ENCODE results near the gene LRRC41. TPM values are rescaled to one million over a fixed set of nuclear protein-coding genes. Genes with fewer than 3 reads are reported as not detected.

Gene LRRC41
- total RNA-seq, 2 experiments from 2014 or later: 36.8 to 48.8 TPM

DNA sequence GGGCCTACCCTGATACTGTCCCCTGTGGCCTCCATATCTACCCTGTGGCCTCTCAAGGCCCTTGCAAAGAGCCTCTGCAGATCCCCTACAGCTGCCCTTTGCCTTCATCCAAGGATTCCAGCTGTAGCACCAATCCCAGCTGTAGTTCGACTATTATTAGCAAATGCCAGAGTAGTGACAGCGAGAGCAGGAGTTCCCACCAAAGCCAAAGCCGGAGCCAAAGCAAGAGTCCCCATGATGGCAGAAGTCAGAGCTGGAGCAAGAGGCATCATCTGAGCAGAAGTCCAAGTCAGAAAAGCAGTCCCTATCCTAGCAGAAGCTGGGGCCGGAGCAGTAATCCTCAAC, 39.9 kb upstream of the LRRC41 start:
- Histone ChIP-seq H3K9me2 (ENCODE audit: insufficient read depth, low read length) (no peaks in the 10 kb centered on the region), H3K4me3 (ENCODE audit: low read depth, low read length, poor library complexity, severe bottlenecking) (no peak overlapping the region), H3K4me1 (ENCODE audit: insufficient read depth, low read length, poor library complexity, severe bottlenecking) (peaks cover 22% of the 10 kb centered on the region), H3K36me3 (ENCODE audit: insufficient read depth, low read length) (peaks cover 57% of the 10 kb centered on the region), H4K20me1 (ENCODE audit: insufficient read depth, low read length) (no peaks in the 10 kb centered on the region), H3K27ac (ENCODE audit: low read depth, low read length, poor library complexity, severe bottlenecking) (no peak overlapping the region), H2AFZ (ENCODE audit: low read length) (no peak overlapping the region), H3K9me3 (ENCODE audit: low read length) (no peaks in the 10 kb centered on the region), H3K4me2 (ENCODE audit: low read length) (no peak overlapping the region), H3K79me2 (ENCODE audit: insufficient read depth, low read depth, low read length) (peaks cover 24% of the 10 kb centered on the region; the same call in 1 of the 2 replicates)
- TF ChIP-seq, protein P1, sequence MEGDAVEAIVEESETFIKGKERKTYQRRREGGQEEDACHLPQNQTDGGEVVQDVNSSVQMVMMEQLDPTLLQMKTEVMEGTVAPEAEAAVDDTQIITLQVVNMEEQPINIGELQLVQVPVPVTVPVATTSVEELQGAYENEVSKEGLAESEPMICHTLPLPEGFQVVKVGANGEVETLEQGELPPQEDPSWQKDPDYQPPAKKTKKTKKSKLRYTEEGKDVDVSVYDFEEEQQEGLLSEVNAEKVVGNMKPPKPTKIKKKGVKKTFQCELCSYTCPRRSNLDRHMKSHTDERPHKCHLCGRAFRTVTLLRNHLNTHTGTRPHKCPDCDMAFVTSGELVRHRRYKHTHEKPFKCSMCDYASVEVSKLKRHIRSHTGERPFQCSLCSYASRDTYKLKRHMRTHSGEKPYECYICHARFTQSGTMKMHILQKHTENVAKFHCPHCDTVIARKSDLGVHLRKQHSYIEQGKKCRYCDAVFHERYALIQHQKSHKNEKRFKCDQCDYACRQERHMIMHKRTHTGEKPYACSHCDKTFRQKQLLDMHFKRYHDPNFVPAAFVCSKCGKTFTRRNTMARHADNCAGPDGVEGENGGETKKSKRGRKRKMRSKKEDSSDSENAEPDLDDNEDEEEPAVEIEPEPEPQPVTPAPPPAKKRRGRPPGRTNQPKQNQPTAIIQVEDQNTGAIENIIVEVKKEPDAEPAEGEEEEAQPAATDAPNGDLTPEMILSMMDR (conservative IDR thresholded peaks at IDR 0.05; ENCODE audit: low read length): no peak
- TF ChIP-seq EZH2phosphoT487 (IDR thresholded peaks at IDR 0.05; ENCODE audit: borderline replicate concordance, low read depth, low read length): no peak
- no peak for DNase-seq (ENCODE audit: low spot score)
- intact Hi-C loops (cut with micrococcal nuclease; ENCODE audit: unreplicated experiment): no loop called here
- ChIA-PET CTCF (ENCODE audit: unreplicated experiment) (no interaction called here), POLR2A (interaction anchor here (1.4 kb wide), 1 partner anchor 10 kb away, joined by 5 read pairs; no protein-coding TSS in a partner anchor)
- no TSS peak for BruUV-seq (replicated peaks)

DNA sequence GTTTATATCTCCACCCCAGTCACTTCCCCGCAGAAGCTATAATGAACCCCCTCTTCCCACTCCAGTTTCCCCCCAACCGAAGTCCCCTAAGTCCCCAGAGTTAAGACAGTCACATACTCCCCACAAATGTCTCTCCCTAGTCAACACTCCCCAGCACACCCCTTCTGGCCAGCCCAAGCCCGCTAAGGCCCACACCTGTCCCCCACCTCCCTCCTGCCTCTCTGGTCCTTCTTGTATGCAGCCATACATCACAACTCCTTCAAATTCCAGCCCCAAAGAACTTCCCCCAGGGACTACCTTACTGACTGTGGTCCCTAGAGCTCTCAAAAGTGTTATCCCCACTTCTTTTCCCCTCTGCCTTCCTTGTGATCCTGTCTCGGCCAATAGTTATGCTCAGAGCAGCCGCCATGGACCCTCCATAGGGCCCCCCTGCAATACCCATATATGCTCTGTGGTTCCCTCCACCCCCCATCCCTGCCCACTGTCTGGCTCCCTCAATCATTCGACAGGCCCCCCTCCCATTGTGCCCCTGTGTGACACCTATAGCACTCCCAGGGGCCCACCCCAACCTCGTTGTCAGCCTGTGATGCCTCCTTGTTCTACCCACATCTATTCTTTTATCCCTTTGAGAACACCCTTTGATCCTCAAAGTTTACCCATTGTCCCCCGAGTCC, 39.4 kb upstream of the LRRC41 start:
- Histone ChIP-seq H2AFZ (ENCODE audit: low read length) (no peak overlapping the region), H3K79me2 (ENCODE audit: insufficient read depth, low read depth, low read length) (peaks cover 24% of the 10 kb centered on the region; the same call in 1 of the 2 replicates), H3K9me2 (ENCODE audit: insufficient read depth, low read length) (no peaks in the 10 kb centered on the region), H3K4me2 (ENCODE audit: low read length) (peak overlapping the region; percentile 90; the same call in 1 of the 2 replicates), H4K20me1 (ENCODE audit: insufficient read depth, low read length) (no peaks in the 10 kb centered on the region), H3K4me1 (ENCODE audit: insufficient read depth, low read length, poor library complexity, severe bottlenecking) (peaks cover 22% of the 10 kb centered on the region), H3K4me3 (ENCODE audit: low read depth, low read length, poor library complexity, severe bottlenecking) (no peak overlapping the region), H3K9me3 (ENCODE audit: low read length) (no peaks in the 10 kb centered on the region), H3K27ac (ENCODE audit: low read depth, low read length, poor library complexity, severe bottlenecking) (no peak overlapping the region), H3K36me3 (ENCODE audit: insufficient read depth, low read length) (peaks cover 52% of the 10 kb centered on the region)
- ChIA-PET CTCF (ENCODE audit: unreplicated experiment) (no interaction called here), POLR2A (interaction anchor here (0.7 kb wide), 1 partner anchor 16 kb away, joined by 3 read pairs; no protein-coding TSS in a partner anchor)
- no peak for DNase-seq (ENCODE audit: low spot score)
- intact Hi-C loops (cut with micrococcal nuclease; ENCODE audit: unreplicated experiment): no loop called here
- no peak for TF ChIP-seq EZH2phosphoT487 (IDR thresholded peaks at IDR 0.05; ENCODE audit: borderline replicate concordance, low read depth, low read length)
- TF ChIP-seq, protein P1 (conservative IDR thresholded peaks at IDR 0.05; ENCODE audit: low read length): no peak
- BruUV-seq (replicated peaks): no TSS peak

DNA sequence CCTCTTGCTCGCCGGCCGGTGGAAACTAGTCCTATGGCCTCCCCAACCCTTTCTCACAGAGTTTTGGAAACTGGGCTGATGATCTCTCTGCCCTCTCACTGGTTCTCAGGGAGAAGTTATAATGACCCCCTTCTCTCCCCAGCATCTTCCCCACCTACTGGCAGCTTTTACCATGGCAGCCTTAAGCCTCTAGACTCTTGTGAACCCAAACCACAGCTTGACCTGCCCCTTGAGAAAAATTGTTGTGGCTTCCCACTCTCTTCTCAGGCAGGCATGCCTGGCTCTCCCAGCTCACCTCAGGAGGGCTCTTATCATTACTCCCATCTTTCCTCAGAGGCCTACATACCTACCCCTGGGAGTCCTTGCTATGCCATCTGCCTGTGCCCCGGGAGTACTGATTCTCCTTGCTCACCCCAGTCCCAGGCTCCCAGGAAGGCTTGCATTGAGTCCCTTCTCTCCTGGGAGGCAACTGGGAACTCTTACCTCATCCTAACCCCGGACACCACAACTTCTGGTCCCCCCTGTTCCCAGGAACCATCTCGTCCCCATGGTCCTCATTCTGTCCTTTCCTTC, 38.8 kb upstream of the LRRC41 start:
- POLR2A ChIA-PET: interaction anchor here (0.7 kb wide), 1 partner anchor 16 kb away, joined by 3 read pairs; no protein-coding TSS in a partner anchor
- peak overlapping the region; percentile 80 for H3K4me3 ChIP-seq (ENCODE audit: low read depth, low read length, poor library complexity, severe bottlenecking)
- no TSS peak for BruUV-seq (replicated peaks)

More for the DNA sequence above, 38.8 kb upstream of the LRRC41 start:
- TF ChIP-seq, protein P1 (conservative IDR thresholded peaks at IDR 0.05; ENCODE audit: low read length): peak; percentile 69
- TF ChIP-seq EZH2phosphoT487 (IDR thresholded peaks at IDR 0.05; ENCODE audit: borderline replicate concordance, low read depth, low read length): no peak
- CTCF ChIA-PET (ENCODE audit: unreplicated experiment): no interaction called here
- Histone ChIP-seq H3K9me2 (ENCODE audit: insufficient read depth, low read length) (no peaks in the 10 kb centered on the region), H4K20me1 (ENCODE audit: insufficient read depth, low read length) (no peaks in the 10 kb centered on the region), H3K27ac (ENCODE audit: low read depth, low read length, poor library complexity, severe bottlenecking) (no peak overlapping the region), H3K4me1 (ENCODE audit: insufficient read depth, low read length, poor library complexity, severe bottlenecking) (peaks cover 22% of the 10 kb centered on the region), H3K79me2 (ENCODE audit: insufficient read depth, low read depth, low read length) (peaks cover 24% of the 10 kb centered on the region; the same call in 1 of the 2 replicates), H3K36me3 (ENCODE audit: insufficient read depth, low read length) (peaks cover 46% of the 10 kb centered on the region), H3K4me2 (ENCODE audit: low read length) (peak overlapping the region; percentile 90), H2AFZ (ENCODE audit: low read length) (no peak overlapping the region), H3K9me3 (ENCODE audit: low read length) (no peaks in the 10 kb centered on the region)
- intact Hi-C loops (cut with micrococcal nuclease; ENCODE audit: unreplicated experiment): no loop called here
- DNase-seq (ENCODE audit: low spot score): peak; percentile 46

Data from OCI-LY7 (cell line).